ENCODE data around the gene DBT.
"Not testable (repeated sequence)": the region's sequence is repeated elsewhere in the genome, so short reads cannot be mapped to it uniquely, and the experiment has no call there.

GRCh38 chr1:100200060-100200459 is 49.6 kb downstream of the DBT start:
- not testable (repeated sequence) for TF ChIP-seq CTCF (IDR thresholded peaks at IDR 0.05; ENCODE audit: poor library complexity, severe bottlenecking); POLR2AphosphoS5 (IDR thresholded peaks at IDR 0.05); EP300 (conservative IDR thresholded peaks at IDR 0.05; ENCODE audit: poor library complexity, severe bottlenecking); RAD21 (conservative IDR thresholded peaks at IDR 0.05); TAF1 (IDR thresholded peaks at IDR 0.05; ENCODE audit: low read depth)
- TF ChIP-seq, protein P1, sequence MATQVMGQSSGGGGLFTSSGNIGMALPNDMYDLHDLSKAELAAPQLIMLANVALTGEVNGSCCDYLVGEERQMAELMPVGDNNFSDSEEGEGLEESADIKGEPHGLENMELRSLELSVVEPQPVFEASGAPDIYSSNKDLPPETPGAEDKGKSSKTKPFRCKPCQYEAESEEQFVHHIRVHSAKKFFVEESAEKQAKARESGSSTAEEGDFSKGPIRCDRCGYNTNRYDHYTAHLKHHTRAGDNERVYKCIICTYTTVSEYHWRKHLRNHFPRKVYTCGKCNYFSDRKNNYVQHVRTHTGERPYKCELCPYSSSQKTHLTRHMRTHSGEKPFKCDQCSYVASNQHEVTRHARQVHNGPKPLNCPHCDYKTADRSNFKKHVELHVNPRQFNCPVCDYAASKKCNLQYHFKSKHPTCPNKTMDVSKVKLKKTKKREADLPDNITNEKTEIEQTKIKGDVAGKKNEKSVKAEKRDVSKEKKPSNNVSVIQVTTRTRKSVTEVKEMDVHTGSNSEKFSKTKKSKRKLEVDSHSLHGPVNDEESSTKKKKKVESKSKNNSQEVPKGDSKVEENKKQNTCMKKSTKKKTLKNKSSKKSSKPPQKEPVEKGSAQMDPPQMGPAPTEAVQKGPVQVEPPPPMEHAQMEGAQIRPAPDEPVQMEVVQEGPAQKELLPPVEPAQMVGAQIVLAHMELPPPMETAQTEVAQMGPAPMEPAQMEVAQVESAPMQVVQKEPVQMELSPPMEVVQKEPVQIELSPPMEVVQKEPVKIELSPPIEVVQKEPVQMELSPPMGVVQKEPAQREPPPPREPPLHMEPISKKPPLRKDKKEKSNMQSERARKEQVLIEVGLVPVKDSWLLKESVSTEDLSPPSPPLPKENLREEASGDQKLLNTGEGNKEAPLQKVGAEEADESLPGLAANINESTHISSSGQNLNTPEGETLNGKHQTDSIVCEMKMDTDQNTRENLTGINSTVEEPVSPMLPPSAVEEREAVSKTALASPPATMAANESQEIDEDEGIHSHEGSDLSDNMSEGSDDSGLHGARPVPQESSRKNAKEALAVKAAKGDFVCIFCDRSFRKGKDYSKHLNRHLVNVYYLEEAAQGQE (IDR thresholded peaks at IDR 0.05; ENCODE audit: borderline replicate concordance): not testable (repeated sequence)
